Mucosa of rectum (tissue), 2 donors: ENCODE results near the gene DYNC1H1.
A peak's percentile ranks its signal among the peaks of the same experiment; 100 is the strongest.

ENCODE experiments used
- H3K27ac ChIP-seq, 2 donors: one replicate each; pipeline ENCODE4 v1.7.0; 2013; ENCODE audit warnings: inconsistent platforms in 2 of 2, low read depth in 2 of 2, low read length in 2 of 2
- H3K27me3 ChIP-seq, 2 donors: one replicate each; pipeline ENCODE4 v1.7.0; 2013; ENCODE audit warnings: low read length in 2 of 2; ENCODE audit not compliant: control insufficient read depth in 2 of 2, insufficient read depth in 2 of 2
- H3K36me3 ChIP-seq, 2 donors: one replicate each; pipeline ENCODE4 v1.7.0; 2013; ENCODE audit warnings: low read length in 2 of 2; ENCODE audit not compliant: control insufficient read depth in 2 of 2, insufficient read depth in 2 of 2
- H3K4me1 ChIP-seq, 2 donors: one replicate each; pipeline ENCODE4 v1.7.0; 2013; ENCODE audit warnings: low read length in 2 of 2, mild to moderate bottlenecking in 1 of 2; ENCODE audit not compliant: control insufficient read depth in 2 of 2, insufficient read depth in 2 of 2
- H3K4me3 ChIP-seq, 2 donors: one replicate each; pipeline ENCODE4 v1.7.0; 2013; ENCODE audit warnings: low read length in 2 of 2
- H3K9ac ChIP-seq, 2 donors: one replicate each; pipeline ENCODE4 v1.7.0; 2013; ENCODE audit warnings: low read length in 2 of 2, low read depth in 1 of 2, mild to moderate bottlenecking in 1 of 2
- H3K9me3 ChIP-seq, 2 donors: one replicate each; pipeline ENCODE4 v1.7.0; 2013; ENCODE audit warnings: low read length in 2 of 2; ENCODE audit not compliant: control insufficient read depth in 2 of 2
- donor health status: healthy.
- donor health status: Normal muscosa, but diverticular disease.

Gene DYNC1H1

GRCh38 chr14:101956179-101956885 is 8.0 kb upstream of the DYNC1H1 start:
- H3K36me3 ChIP-seq, result no peaks in the 10 kb centered on the region
- H3K27ac ChIP-seq, result no peak overlapping the region
- H3K4me3 ChIP-seq, result no peak overlapping the region
- H3K9ac ChIP-seq, result no peak overlapping the region
- H3K4me1 ChIP-seq, result peaks cover 0 to 3% of the 10 kb centered on the region in 2 donors
- H3K27me3 ChIP-seq, result no peaks in the 10 kb centered on the region
- no peaks in the 10 kb centered on the region for H3K9me3 ChIP-seq

GRCh38 chr14:101957406-101958234 is 6.8 kb upstream of the DYNC1H1 start:
- H3K27ac ChIP-seq, result no peak overlapping the region
- no peaks in the 10 kb centered on the region for H3K36me3 ChIP-seq
- H3K4me1 ChIP-seq, result peaks cover 2 to 3% of the 10 kb centered on the region in 2 donors
- no peaks in the 10 kb centered on the region for H3K9me3 ChIP-seq
- no peaks in the 10 kb centered on the region for H3K27me3 ChIP-seq
- H3K4me3 ChIP-seq, result no peak overlapping the region
- no peak overlapping the region for H3K9ac ChIP-seq

GRCh38 chr14:101958418-101959180 is 5.8 kb upstream of the DYNC1H1 start:
- no peak overlapping the region for H3K9ac ChIP-seq
- no peaks in the 10 kb centered on the region for H3K36me3 ChIP-seq
- H3K9me3 ChIP-seq, result no peaks in the 10 kb centered on the region
- no peak overlapping the region for H3K27ac ChIP-seq
- no peaks in the 10 kb centered on the region for H3K27me3 ChIP-seq
- H3K4me3 ChIP-seq, result no peak overlapping the region
- peaks cover 2 to 3% of the 10 kb centered on the region in 2 donors for H3K4me1 ChIP-seq

- Histone ChIP-seq H3K9me3 (no peaks in the 10 kb centered on the region), H3K4me3 (no peak overlapping the region), H3K9ac (no peak overlapping the region), H3K4me1 (peaks cover 5 to 8% of the 10 kb centered on the region in 2 donors), H3K27me3 (no peaks in the 10 kb centered on the region), H3K27ac (no peak overlapping the region), H3K36me3 (no peaks in the 10 kb centered on the region)
Observed at GRCh38 chr14:101959277-101959676, 5.1 kb upstream of the DYNC1H1 start.

GRCh38 chr14:101960225-101960624 is 4.1 kb upstream of the DYNC1H1 start:
- Histone ChIP-seq H3K9ac (no peak overlapping the region), H3K36me3 (no peaks in the 10 kb centered on the region), H3K27me3 (no peaks in the 10 kb centered on the region), H3K27ac (no peak overlapping the region), H3K9me3 (no peaks in the 10 kb centered on the region), H3K4me3 (no peak overlapping the region), H3K4me1 (peaks cover 5 to 8% of the 10 kb centered on the region in 2 donors)

GRCh38 chr14:101961011-101961721 is 3.2 kb upstream of the DYNC1H1 start:
- no peaks in the 10 kb centered on the region for H3K36me3 ChIP-seq
- H3K9me3 ChIP-seq, result no peaks in the 10 kb centered on the region
- H3K27ac ChIP-seq, result no peak overlapping the region
- H3K4me3 ChIP-seq, result no peak overlapping the region
- H3K4me1 ChIP-seq, result peaks cover 12 to 16% of the 10 kb centered on the region in 2 donors
- peak overlapping the region; percentile 21 to 34 for H3K9ac ChIP-seq
- no peaks in the 10 kb centered on the region for H3K27me3 ChIP-seq

GRCh38 chr14:101961746-101962502 is 2.4 kb upstream of the DYNC1H1 start:
- Histone ChIP-seq H3K4me1 (peaks cover 12 to 19% of the 10 kb centered on the region in 2 donors), H3K9ac (no peak overlapping the region), H3K36me3 (no peaks in the 10 kb centered on the region), H3K27ac (no peak overlapping the region), H3K9me3 (no peaks in the 10 kb centered on the region), H3K27me3 (no peaks in the 10 kb centered on the region), H3K4me3 (no peak overlapping the region)

- Histone ChIP-seq H3K27ac (no peak overlapping the region), H3K27me3 (no peaks in the 10 kb centered on the region), H3K4me3 (no peak overlapping the region), H3K4me1 (peaks cover 12 to 19% of the 10 kb centered on the region in 2 donors), H3K9me3 (no peaks in the 10 kb centered on the region), H3K36me3 (no peaks in the 10 kb centered on the region), H3K9ac (no peak overlapping the region)
Observed at GRCh38 chr14:101962503-101962874, 1.9 kb upstream of the DYNC1H1 start.

- Histone ChIP-seq H3K36me3 (no peaks in the 10 kb centered on the region), H3K4me1 (peaks cover 15 to 19% of the 10 kb centered on the region in 2 donors), H3K9ac (no peak overlapping the region), H3K9me3 (no peaks in the 10 kb centered on the region), H3K4me3 (no peak overlapping the region), H3K27me3 (no peaks in the 10 kb centered on the region), H3K27ac (no peak overlapping the region)
Observed at GRCh38 chr14:101963052-101963451, 1.3 kb upstream of the DYNC1H1 start.
